ENCODE data around the gene OXSR1.

OXSR1 gene

GRCh38 chr3:38271553-38271952 lies 106.2 kb downstream of the OXSR1 start:
- TF ChIP-seq SIN3A (IDR thresholded peaks at IDR 0.05; ENCODE audit: borderline replicate concordance, insufficient read depth, low read length) (no peak), FOXP2 (optimal IDR thresholded peaks at IDR 0.05; ENCODE audit: borderline replicate concordance, extremely low read depth, extremely low read length, insufficient read depth) (no peak), POLR2AphosphoS5 (IDR thresholded peaks at IDR 0.05; ENCODE audit: low read depth, low read length) (no peak), TAF1 (IDR thresholded peaks at IDR 0.05; ENCODE audit: borderline replicate concordance, insufficient read depth, low read length) (no peak), REST (IDR thresholded peaks at IDR 0.05; ENCODE audit: insufficient read depth in 1 of 2, low read depth in 2 of 2, low read length in 2 of 2) (no peak)

GRCh38 chr3:38274864-38275649 lies 109.7 kb downstream of the OXSR1 start:
- TF ChIP-seq SIN3A (IDR thresholded peaks at IDR 0.05; ENCODE audit: borderline replicate concordance, insufficient read depth, low read length) (no peak), POLR2AphosphoS5 (IDR thresholded peaks at IDR 0.05; ENCODE audit: low read depth, low read length) (no peak), TAF1 (IDR thresholded peaks at IDR 0.05; ENCODE audit: borderline replicate concordance, insufficient read depth, low read length) (no peak), REST (IDR thresholded peaks at IDR 0.05; ENCODE audit: insufficient read depth in 1 of 2, low read depth in 2 of 2, low read length in 2 of 2) (no peak), FOXP2 (optimal IDR thresholded peaks at IDR 0.05; ENCODE audit: borderline replicate concordance, extremely low read depth, extremely low read length, insufficient read depth) (no peak)

GRCh38 chr3:38275658-38276057 lies 110.3 kb downstream of the OXSR1 start:
- TF ChIP-seq SIN3A (IDR thresholded peaks at IDR 0.05; ENCODE audit: borderline replicate concordance, insufficient read depth, low read length) = no peak
- no peak for TF ChIP-seq FOXP2 (optimal IDR thresholded peaks at IDR 0.05; ENCODE audit: borderline replicate concordance, extremely low read depth, extremely low read length, insufficient read depth)
- TF ChIP-seq REST (IDR thresholded peaks at IDR 0.05; ENCODE audit: insufficient read depth in 1 of 2, low read depth in 2 of 2, low read length in 2 of 2) = no peak
- no peak for TF ChIP-seq TAF1 (IDR thresholded peaks at IDR 0.05; ENCODE audit: borderline replicate concordance, insufficient read depth, low read length)
- TF ChIP-seq POLR2AphosphoS5 (IDR thresholded peaks at IDR 0.05; ENCODE audit: low read depth, low read length) = no peak

GRCh38 chr3:38276081-38276916 lies 111.0 kb downstream of the OXSR1 start:
- TF ChIP-seq FOXP2 (optimal IDR thresholded peaks at IDR 0.05; ENCODE audit: borderline replicate concordance, extremely low read depth, extremely low read length, insufficient read depth) (no peak), TAF1 (IDR thresholded peaks at IDR 0.05; ENCODE audit: borderline replicate concordance, insufficient read depth, low read length) (no peak), REST (IDR thresholded peaks at IDR 0.05; ENCODE audit: insufficient read depth in 1 of 2, low read depth in 2 of 2, low read length in 2 of 2) (no peak), SIN3A (IDR thresholded peaks at IDR 0.05; ENCODE audit: borderline replicate concordance, insufficient read depth, low read length) (no peak), POLR2AphosphoS5 (IDR thresholded peaks at IDR 0.05; ENCODE audit: low read depth, low read length) (no peak)
